SU-DHL-6 (cell line): ENCODE measurements around the gene DPH7.
"Not testable (repeated sequence)": the region's sequence is repeated elsewhere in the genome, so short reads cannot be mapped to it uniquely, and the experiment has no call there.

Experiments used
- H2AFZ ChIP-seq: fragments of 200-600 bp; sonication (generic); 2 replicates; pipeline ENCODE4 v1.6.1; 2014; ENCODE audit warnings: low read depth, mild to moderate bottlenecking, moderate library complexity, mixed read lengths, antibody characterized with exemption, low read length; ENCODE audit not compliant: severe bottlenecking
- H3F3A ChIP-seq: fragments of 200-600 bp; shearing (Covaris generic); 2 replicates; pipeline ENCODE4 v1.6.0; 2016; ENCODE audit warnings: antibody characterized with exemption, mild to moderate bottlenecking; ENCODE audit not compliant: insufficient read depth
- H3K27ac ChIP-seq: fragments of 200-600 bp; sonication (generic); 2 replicates; pipeline ENCODE4 v1.5.1; 2016; ENCODE audit warnings: low read depth, mild to moderate bottlenecking, low read length, moderate library complexity, mixed read lengths
- H3K27me3 ChIP-seq: fragments of 200-600 bp; sonication (generic), shearing (Covaris generic); 2 replicates; pipeline ENCODE4 v1.6.0; 2014; ENCODE audit warnings: mild to moderate bottlenecking, low read length
- H3K36me3 ChIP-seq: fragments of 200-600 bp; sonication (generic); 2 replicates; pipeline ENCODE4 v1.6.1; 2014; ENCODE audit warnings: mild to moderate bottlenecking, low read length, mixed read lengths
- H3K4me2 ChIP-seq: fragments of 300-600, 200-600 bp; shearing (Covaris generic), sonication (generic); 2 replicates; pipeline ENCODE4 v1.6.0; 2014; ENCODE audit warnings: low read length, low read depth, mild to moderate bottlenecking; ENCODE audit not compliant: poor library complexity, severe bottlenecking
- H3K4me3 ChIP-seq: fragments of 200-600 bp; sonication (generic); 2 replicates; pipeline ENCODE4 v1.5.1; 2014; ENCODE audit warnings: antibody characterized with exemption, low read length, mild to moderate bottlenecking, mixed read lengths; ENCODE audit not compliant: insufficient read depth, poor library complexity, severe bottlenecking
- H3K79me2 ChIP-seq: fragments of 200-600 bp; sonication (generic); 2 replicates; pipeline ENCODE4 v1.6.1; 2014; ENCODE audit warnings: mild to moderate bottlenecking, low read length, moderate library complexity; ENCODE audit not compliant: insufficient read depth
- H3K9ac ChIP-seq: fragments of 200-600 bp; sonication (generic); 2 replicates; pipeline ENCODE4 v1.7.0; 2014; ENCODE audit warnings: mild to moderate bottlenecking, low read length
- H3K9me2 ChIP-seq: fragments of 200-600 bp; sonication (generic); replicated peaks from 2 replicates; pipeline ENCODE4 v1.6.1; 2014; ENCODE audit warnings: low read length; ENCODE audit not compliant: insufficient read depth
- H3K9me3 ChIP-seq: fragments of 200-600 bp; sonication (generic); 2 replicates; pipeline ENCODE4 v1.6.1; 2014; ENCODE audit warnings: low read length, mixed read lengths; ENCODE audit not compliant: insufficient read depth
- H4K20me1 ChIP-seq: fragments of 200-600 bp; sonication (generic); 2 replicates; pipeline ENCODE4 v1.6.1; 2014; ENCODE audit warnings: low read depth, mild to moderate bottlenecking, antibody characterized with exemption, low read length, moderate library complexity, mixed read lengths
- CTCF ChIP-seq: fragments of 200-600 bp; sonication (generic); IDR thresholded peaks from one replicate; pipeline ENCODE4 v1.5.1; 2017; ENCODE audit warnings: antibody characterized with exemption, mild to moderate bottlenecking, low read length, moderate library complexity; ENCODE audit not compliant: insufficient read depth, poor library complexity, severe bottlenecking
- EZH2phosphoT487 ChIP-seq: fragments of 200-600 bp; sonication (generic), shearing (Covaris generic); conservative IDR thresholded peaks from 2 replicates; pipeline ENCODE4 v1.6.1; 2018; ENCODE audit warnings: mild to moderate bottlenecking, antibody characterized with exemption, low read length, moderate library complexity, mixed read lengths

Gene DPH7

GRCh38 chr9:137569609-137570203, 9.0 kb downstream of the DPH7 start:
- H2AFZ ChIP-seq = no peak overlapping the region
- no peak overlapping the region for H3K4me2 ChIP-seq
- H4K20me1 ChIP-seq = no peaks in the 10 kb centered on the region

GRCh38 chr9:137568445-137568844, 10.3 kb downstream of the DPH7 start:
- H3F3A ChIP-seq, H3K27ac ChIP-seq, H3K36me3 ChIP-seq: not testable (repeated sequence)

More at GRCh38 chr9:137569609-137570203, 9.0 kb downstream of the DPH7 start:
- no peaks in the 10 kb centered on the region for H3K9me2 ChIP-seq
- H3K79me2 ChIP-seq = 0 out of 2 replicates have a peak, but pooled peaks cover 4% of the 10 kb centered on the region
- peaks cover 7% of the 10 kb centered on the region; the same call in 1 of the 2 replicates for H3K36me3 ChIP-seq
- H3K27ac ChIP-seq = no peak overlapping the region
- no peaks in the 10 kb centered on the region for H3F3A ChIP-seq
- no peaks in the 10 kb centered on the region for H3K9me3 ChIP-seq
- TF ChIP-seq CTCF (no peak), EZH2phosphoT487 (no peak)
- no peak overlapping the region for H3K9ac ChIP-seq
- H3K27me3 ChIP-seq = no peaks in the 10 kb centered on the region
- H3K4me3 ChIP-seq = no peak overlapping the region

GRCh38 chr9:137564817-137565411, 13.8 kb downstream of the DPH7 start:
- H3K9ac ChIP-seq = no peak overlapping the region
- H3F3A ChIP-seq = no peaks in the 10 kb centered on the region
- no peak overlapping the region for H3K4me2 ChIP-seq
- H3K27ac ChIP-seq = no peak overlapping the region
- H2AFZ ChIP-seq = no peak overlapping the region
- no peak overlapping the region for H3K4me3 ChIP-seq
- no peaks in the 10 kb centered on the region for H3K9me3 ChIP-seq
- H3K36me3 ChIP-seq = no peaks in the 10 kb centered on the region
- H3K9me2 ChIP-seq = no peaks in the 10 kb centered on the region
- H4K20me1 ChIP-seq = no peaks in the 10 kb centered on the region
- H3K79me2 ChIP-seq = no peaks in the 10 kb centered on the region
- H3K27me3 ChIP-seq = no peaks in the 10 kb centered on the region
- TF ChIP-seq CTCF (no peak), EZH2phosphoT487 (no peak)

More at GRCh38 chr9:137568445-137568844, 10.3 kb downstream of the DPH7 start:
- H3K4me2 ChIP-seq, H3K27me3 ChIP-seq, H4K20me1 ChIP-seq, H3K9ac ChIP-seq, H3K4me3 ChIP-seq, H3K9me2 ChIP-seq, H3K9me3 ChIP-seq, H2AFZ ChIP-seq, H3K79me2 ChIP-seq: not testable (repeated sequence)

- Histone ChIP-seq H3K79me2 (no peaks in the 10 kb centered on the region), H3K9me3 (no peaks in the 10 kb centered on the region), H3K27me3 (no peaks in the 10 kb centered on the region), H4K20me1 (no peaks in the 10 kb centered on the region), H3K36me3 (no peaks in the 10 kb centered on the region), H3K9ac (no peak overlapping the region), H3K9me2 (no peaks in the 10 kb centered on the region), H3K4me3 (no peak overlapping the region), H3K27ac (no peak overlapping the region), H2AFZ (no peak overlapping the region), H3F3A (no peaks in the 10 kb centered on the region), H3K4me2 (no peak overlapping the region)
- no peak for TF ChIP-seq EZH2phosphoT487
- TF ChIP-seq CTCF = no peak
Observed at GRCh38 chr9:137564134-137564533, 14.6 kb downstream of the DPH7 start.
